Stomach (tissue), 9 donors: ENCODE measurements around the gene ERC2. TPM values are rescaled to one million over a fixed set of nuclear protein-coding genes. Genes with fewer than 3 reads are reported as not detected.

Experiments used
- DNase-seq, 2 donors: peaks; one replicate each; pipeline versions ENCODE4 v3.0.0 to v3.0.0-alpha.2; 2013 to 2019
- H3K27ac ChIP-seq, 5 donors: fragments of 200-600 bp in 4 of 5; sonication (generic) in 4 of 5; one replicate each; pipeline ENCODE4 v1.5.1; 2013 to 2019; ENCODE audit warnings: mild to moderate bottlenecking in 1 of 5, moderate library complexity in 1 of 5
- H3K27me3 ChIP-seq, 3 donors: fragments of 200-600 bp; sonication (generic); one replicate each; pipeline ENCODE4 v1.5.1; 2017 to 2019; ENCODE audit warnings: mixed run types in 1 of 3
- H3K36me3 ChIP-seq, 4 donors: fragments of 200-600 bp; sonication (generic); 1 replicate in 3 of 4; 2 replicates in 1 of 4; pipeline ENCODE4 v1.5.1; 2016 to 2019
- H3K4me1 ChIP-seq, 4 donors: fragments of 200-600 bp; sonication (generic); one replicate each; pipeline ENCODE4 v1.5.1; 2016 to 2019
- H3K4me3 ChIP-seq, 4 donors: fragments of 200-600 bp; sonication (generic) in 3 of 4; one replicate each; pipeline ENCODE4 v1.5.1; 2016 to 2019; ENCODE audit warnings: mild to moderate bottlenecking in 1 of 4
- H3K9me3 ChIP-seq, 4 donors: fragments of 200-600 bp; sonication (generic); one replicate each; pipeline ENCODE4 v1.5.1; 2016 to 2019
- EP300 ChIP-seq: sonication (generic); formaldehyde crosslinking; IDR thresholded peaks from one replicate; pipeline ENCODE4 v1.6.1; 2017; ENCODE audit warnings: antibody characterized with exemption
- POLR2A ChIP-seq, 4 donors: fragments of 450-650 bp; IDR thresholded peaks; one replicate each; pipeline ENCODE4 v1.6.1; 2016; ENCODE audit warnings: antibody characterized with exemption in 4 of 4, control low read depth in 2 of 4, mild to moderate bottlenecking in 1 of 4, moderate library complexity in 1 of 4
- POLR2AphosphoS5 ChIP-seq, 3 donors: sonication (generic); formaldehyde crosslinking; IDR thresholded peaks; one replicate each; pipeline ENCODE4 v1.6.1; 2016; ENCODE audit warnings: antibody characterized with exemption in 3 of 3
- WGBS, 5 donors: extraction: QIAGEN DNeasy Blood & Tissue Kit in 3 of 5; methylation state at CpG; one replicate each; pipeline versions ENCODE4 v1.1.5 to v1.1.7; 2013 to 2018; 5-methylcytosine and 5-hydroxymethylcytosine counted together
- intact Hi-C: fragments of 100-400 bp; cut with DNase I; formaldehyde crosslinking; loops from one replicate; pipeline ENCODE4 v1.15.1; 2023; ENCODE audit warnings: low total_unique reads
- polyA plus RNA-seq, 3 donors: library from polyadenylated mRNA; stranded (reverse); fragments of 200-250 nt; gene quantifications; one replicate each; pipeline ENCODE4 v1.2.3, GENCODE V29; 2013
- total RNA-seq, 5 donors: library from RNA; depleted of rRNA; stranded (reverse); fragments of >200 nt; gene quantifications; one replicate each; pipeline versions ENCODE4 v1.1.0 to v1.2.3, GENCODE V29; 2014 to 2016
- TF ChIP-seq, protein P1 (sequence below), 7 experiments: fragments of 450-650 bp in 4 of 7; fragments of 200-600 bp in 3 of 7; sonication (generic) in 3 of 7; IDR thresholded peaks; one replicate each; pipeline ENCODE4 v1.5.1; 2016 to 2019; ENCODE audit warnings: antibody characterized with exemption in 7 of 7, control low read depth in 2 of 7, mild to moderate bottlenecking in 1 of 7
- donor health status: healthy with polysubstance abuse.
- donor health status: Bipolar disorder and iron deficiency.
- donor health status: healthy.

The ERC2 gene
- total and polyA plus RNA-seq, 8 donors = 0.43 to 3.1 (median 1.3) TPM; not detected in 2

DNA sequence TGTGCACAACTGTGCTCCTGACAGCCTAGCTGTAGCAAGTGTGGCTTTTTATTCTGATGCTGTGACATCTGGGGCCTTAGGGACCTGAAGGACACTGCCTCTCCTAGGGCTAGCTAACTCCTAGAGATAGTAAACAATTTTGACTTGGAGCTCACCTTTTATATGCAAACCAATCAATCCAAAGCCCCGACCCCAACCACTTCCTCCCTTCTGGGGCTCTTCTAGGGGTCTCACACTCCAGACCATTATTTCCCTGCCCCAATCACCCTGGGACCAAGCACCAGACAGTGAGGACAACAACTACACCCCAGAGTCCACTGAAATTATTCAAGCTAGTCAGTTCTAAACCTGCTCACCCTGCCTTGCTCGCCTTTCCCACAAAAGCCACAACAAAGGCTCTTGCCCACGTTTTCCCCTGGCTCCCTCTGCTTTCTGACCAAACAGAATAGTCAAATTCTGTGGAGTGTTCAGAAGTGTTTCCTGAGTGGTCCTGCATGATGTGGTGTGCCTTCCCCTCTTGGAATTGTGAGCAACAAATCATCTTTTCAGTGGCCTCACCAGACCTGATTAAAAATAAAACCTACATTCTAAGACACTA, 897.0 kb downstream of the ERC2 start:
- H3K4me1 ChIP-seq = peaks cover 0 to 7% (median 0%) of the 10 kb centered on the region in 4 donors
- no peak for DNase-seq
- intact Hi-C loops = no loop called here
- H3K27ac ChIP-seq = no peak overlapping the region
- H3K4me3 ChIP-seq = no peak overlapping the region
- no peaks in the 10 kb centered on the region for H3K36me3 ChIP-seq
- 41 to 61% (median 54%) methylated on average over 3 of the region's 3 CpGs for WGBS, 5 donors
- no peak for TF ChIP-seq EP300
- no peak for TF ChIP-seq POLR2AphosphoS5 (IDR thresholded peaks at IDR 0.05)
- TF ChIP-seq, protein P1, sequence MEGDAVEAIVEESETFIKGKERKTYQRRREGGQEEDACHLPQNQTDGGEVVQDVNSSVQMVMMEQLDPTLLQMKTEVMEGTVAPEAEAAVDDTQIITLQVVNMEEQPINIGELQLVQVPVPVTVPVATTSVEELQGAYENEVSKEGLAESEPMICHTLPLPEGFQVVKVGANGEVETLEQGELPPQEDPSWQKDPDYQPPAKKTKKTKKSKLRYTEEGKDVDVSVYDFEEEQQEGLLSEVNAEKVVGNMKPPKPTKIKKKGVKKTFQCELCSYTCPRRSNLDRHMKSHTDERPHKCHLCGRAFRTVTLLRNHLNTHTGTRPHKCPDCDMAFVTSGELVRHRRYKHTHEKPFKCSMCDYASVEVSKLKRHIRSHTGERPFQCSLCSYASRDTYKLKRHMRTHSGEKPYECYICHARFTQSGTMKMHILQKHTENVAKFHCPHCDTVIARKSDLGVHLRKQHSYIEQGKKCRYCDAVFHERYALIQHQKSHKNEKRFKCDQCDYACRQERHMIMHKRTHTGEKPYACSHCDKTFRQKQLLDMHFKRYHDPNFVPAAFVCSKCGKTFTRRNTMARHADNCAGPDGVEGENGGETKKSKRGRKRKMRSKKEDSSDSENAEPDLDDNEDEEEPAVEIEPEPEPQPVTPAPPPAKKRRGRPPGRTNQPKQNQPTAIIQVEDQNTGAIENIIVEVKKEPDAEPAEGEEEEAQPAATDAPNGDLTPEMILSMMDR (IDR thresholded peaks at IDR 0.05) = no peak
- no peak for TF ChIP-seq POLR2A (IDR thresholded peaks at IDR 0.05)
- no peaks in the 10 kb centered on the region for H3K9me3 ChIP-seq
- H3K27me3 ChIP-seq = no peaks in the 10 kb centered on the region

DNA sequence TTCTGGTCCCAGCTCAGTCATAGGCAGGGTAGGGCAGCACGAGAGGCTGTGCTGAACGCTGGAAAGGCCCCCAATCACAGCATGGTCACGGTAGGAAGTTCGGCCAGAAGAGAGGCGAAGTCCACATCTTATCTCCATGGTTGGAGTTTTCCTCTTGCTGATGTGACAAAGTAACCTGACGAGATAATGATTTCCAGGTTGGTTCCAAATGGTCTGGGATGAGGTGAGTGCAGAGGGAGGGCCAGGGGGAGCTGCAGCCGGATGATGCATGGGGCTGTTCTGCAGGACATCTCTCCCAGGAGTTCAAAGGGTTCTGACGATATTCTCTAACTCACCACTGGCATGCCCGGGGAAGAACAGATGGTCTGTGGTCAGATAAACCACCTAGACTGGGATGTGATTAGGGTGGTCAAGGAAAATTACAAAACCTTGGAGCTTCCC, 898.0 kb downstream of the ERC2 start:
- Histone ChIP-seq H3K27me3 (no peaks in the 10 kb centered on the region), H3K36me3 (no peaks in the 10 kb centered on the region), H3K4me1 (peaks cover 0 to 7% (median 0%) of the 10 kb centered on the region in 4 donors), H3K9me3 (no peaks in the 10 kb centered on the region), H3K4me3 (no peak overlapping the region), H3K27ac (no peak overlapping the region)
- WGBS, 5 donors = 74 to 80% (median 78%) methylated on average over 9 of the region's 9 CpGs
- DNase-seq = no peak
- intact Hi-C loops = no loop called here
- TF ChIP-seq POLR2AphosphoS5 (IDR thresholded peaks at IDR 0.05) = no peak
- no peak for TF ChIP-seq EP300
- TF ChIP-seq, protein P1 (IDR thresholded peaks at IDR 0.05) = no peak
- TF ChIP-seq POLR2A (IDR thresholded peaks at IDR 0.05) = no peak

DNA sequence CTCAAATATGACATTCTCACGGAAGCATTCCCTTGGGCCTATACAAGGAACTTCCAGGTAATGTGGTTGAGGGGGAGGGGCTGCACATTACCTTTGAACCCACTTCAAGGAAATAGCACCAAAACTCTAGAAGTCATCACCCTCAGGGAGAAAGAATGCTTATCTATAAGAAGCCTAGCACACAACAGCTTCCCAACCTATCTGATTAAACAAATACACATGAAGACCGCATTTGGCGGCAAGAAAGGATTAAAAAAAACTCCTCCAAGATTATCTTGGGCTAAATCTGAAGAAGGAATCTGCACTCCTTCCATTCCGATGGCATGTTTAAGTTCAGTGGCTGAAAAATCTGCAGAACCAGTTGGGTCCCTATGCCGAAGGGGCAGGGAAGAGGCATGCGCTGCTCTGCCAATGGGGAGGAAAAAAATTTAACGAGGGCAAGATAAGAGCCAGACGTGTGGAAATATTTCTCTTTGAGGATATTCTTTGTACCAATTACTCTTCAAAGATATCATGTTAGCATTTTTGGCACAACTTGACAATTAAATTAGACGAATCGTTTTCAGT, 899.2 kb downstream of the ERC2 start:
- intact Hi-C loops = no loop called here
- Histone ChIP-seq H3K27me3 (no peaks in the 10 kb centered on the region), H3K36me3 (no peaks in the 10 kb centered on the region), H3K4me1 (peaks cover 0 to 7% (median 0%) of the 10 kb centered on the region in 4 donors), H3K27ac (no peak overlapping the region), H3K4me3 (no peak overlapping the region), H3K9me3 (no peaks in the 10 kb centered on the region)
- TF ChIP-seq, protein P1 (IDR thresholded peaks at IDR 0.05) = no peak
- no peak for TF ChIP-seq POLR2A (IDR thresholded peaks at IDR 0.05)
- no peak for TF ChIP-seq POLR2AphosphoS5 (IDR thresholded peaks at IDR 0.05)
- TF ChIP-seq EP300 = no peak
- no peak for DNase-seq
- WGBS, 5 donors = 49 to 65% (median 53%) methylated on average over 10 of the region's 10 CpGs

DNA sequence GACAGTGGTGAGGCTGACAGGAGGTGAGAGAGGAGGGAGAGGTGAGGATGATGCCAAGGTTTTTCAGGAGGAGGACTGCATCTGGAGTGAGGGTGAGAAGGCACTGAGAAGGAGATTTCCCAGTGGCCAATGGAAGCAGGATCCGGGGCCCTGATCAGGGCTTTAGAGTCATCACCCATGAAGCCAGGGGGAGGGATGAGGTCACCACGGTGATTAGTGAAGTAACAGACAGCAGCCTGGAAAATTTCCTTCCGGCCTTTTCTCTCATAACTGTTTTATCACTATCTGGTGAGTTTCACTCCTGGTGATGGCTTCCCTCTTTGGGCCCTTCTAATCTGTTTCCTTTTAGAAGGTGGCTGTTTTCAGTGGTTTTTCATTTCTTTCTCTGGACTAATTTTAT, 900.7 kb downstream of the ERC2 start:
- WGBS, 5 donors = 80 to 91% (median 83%) methylated on average over 3 of the region's 3 CpGs

More for the DNA sequence above, 900.7 kb downstream of the ERC2 start:
- no peak for TF ChIP-seq POLR2AphosphoS5 (IDR thresholded peaks at IDR 0.05)
- no peak for TF ChIP-seq POLR2A (IDR thresholded peaks at IDR 0.05)
- no peak for TF ChIP-seq EP300
- TF ChIP-seq, protein P1 (IDR thresholded peaks at IDR 0.05) = no peak
- Histone ChIP-seq H3K27ac (no peak overlapping the region), H3K36me3 (no peaks in the 10 kb centered on the region), H3K4me3 (no peak overlapping the region), H3K9me3 (no peaks in the 10 kb centered on the region), H3K4me1 (peaks cover 0 to 7% (median 0%) of the 10 kb centered on the region in 4 donors), H3K27me3 (no peaks in the 10 kb centered on the region)
- intact Hi-C loops = no loop called here
- DNase-seq = no peak
